Measurements from ENCODE around the gene MTA1. TPM values are rescaled to one million over a fixed set of nuclear protein-coding genes. Genes with fewer than 3 reads are reported as not detected.

Gene MTA1
- polyA plus RNA-seq, 1 of the 3 experiments (the other 2 are of a cell fraction) = 96.3 TPM

DNA sequence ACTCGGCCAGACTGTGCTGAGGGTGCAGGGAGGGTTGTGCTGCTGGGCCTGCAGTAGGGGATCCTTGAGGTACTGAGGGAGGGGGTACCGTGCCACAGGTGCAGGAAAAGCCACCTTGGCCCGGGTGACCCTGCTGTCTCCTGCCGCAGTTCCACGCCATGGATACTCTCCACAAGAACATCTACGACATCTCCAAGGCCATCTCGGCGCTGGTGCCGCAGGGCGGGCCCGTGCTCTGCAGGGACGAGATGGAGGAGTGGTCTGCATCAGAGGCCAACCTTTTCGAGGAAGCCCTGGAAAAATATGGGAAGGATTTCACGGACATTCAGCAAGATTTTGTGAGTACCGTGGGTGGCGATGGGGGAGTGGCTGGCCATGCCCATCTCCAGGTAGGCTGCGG, 41.0 kb downstream of the MTA1 start:
- Histone ChIP-seq H3K4me2 (no peak overlapping the region), H3K9ac (no peak overlapping the region), H2AFZ (ENCODE audit: low read depth) (no peak overlapping the region), H3K27me3 (ENCODE audit: insufficient read depth) (no peaks in the 10 kb centered on the region), H3K79me2 (ENCODE audit: insufficient read depth) (no peaks in the 10 kb centered on the region; the same call in 1 of the 2 replicates), H3K9me2 (no peaks in the 10 kb centered on the region), H3K4me1 (ENCODE audit: control insufficient read depth in 1 of 2, insufficient read depth in 2 of 2, low read depth in 1 of 2, low read length in 1 of 2) (peaks cover 0 to 3% of the 10 kb centered on the region in 2 experiments; a peak in 1 of 4 replicates), H3K27ac (ENCODE audit: low read depth in 2 of 2, low read length in 1 of 2) (no peak overlapping the region), H4K20me1 (ENCODE audit: insufficient read depth) (no peaks in the 10 kb centered on the region), H3K4me3 (ENCODE audit: low read depth in 2 of 2, low read length in 1 of 2) (no peak overlapping the region), H3F3A (replicated peaks; ENCODE audit: insufficient read depth) (no peaks in the 10 kb centered on the region), H3K36me3 (replicated peaks in 1 of 2; ENCODE audit: control insufficient read depth in 1 of 2, insufficient read depth in 2 of 2, low read length in 1 of 2) (peaks cover 4 to 70% of the 10 kb centered on the region in 2 experiments), H3K9me3 (no peaks in the 10 kb centered on the region)
- POLR2A ChIA-PET = no interaction called here
- no peak for TF ChIP-seq RAD21 (IDR thresholded peaks at IDR 0.05; ENCODE audit: low read length)
- TF ChIP-seq GABPA (IDR thresholded peaks at IDR 0.05; ENCODE audit: low read depth) = no peak
- TF ChIP-seq SIN3A (IDR thresholded peaks at IDR 0.05; ENCODE audit: borderline replicate concordance, low read depth, low read length) = no peak
- TF ChIP-seq, protein P1, sequence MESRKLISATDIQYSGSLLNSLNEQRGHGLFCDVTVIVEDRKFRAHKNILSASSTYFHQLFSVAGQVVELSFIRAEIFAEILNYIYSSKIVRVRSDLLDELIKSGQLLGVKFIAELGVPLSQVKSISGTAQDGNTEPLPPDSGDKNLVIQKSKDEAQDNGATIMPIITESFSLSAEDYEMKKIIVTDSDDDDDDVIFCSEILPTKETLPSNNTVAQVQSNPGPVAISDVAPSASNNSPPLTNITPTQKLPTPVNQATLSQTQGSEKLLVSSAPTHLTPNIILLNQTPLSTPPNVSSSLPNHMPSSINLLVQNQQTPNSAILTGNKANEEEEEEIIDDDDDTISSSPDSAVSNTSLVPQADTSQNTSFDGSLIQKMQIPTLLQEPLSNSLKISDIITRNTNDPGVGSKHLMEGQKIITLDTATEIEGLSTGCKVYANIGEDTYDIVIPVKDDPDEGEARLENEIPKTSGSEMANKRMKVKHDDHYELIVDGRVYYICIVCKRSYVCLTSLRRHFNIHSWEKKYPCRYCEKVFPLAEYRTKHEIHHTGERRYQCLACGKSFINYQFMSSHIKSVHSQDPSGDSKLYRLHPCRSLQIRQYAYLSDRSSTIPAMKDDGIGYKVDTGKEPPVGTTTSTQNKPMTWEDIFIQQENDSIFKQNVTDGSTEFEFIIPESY (IDR thresholded peaks at IDR 0.05; ENCODE audit: borderline replicate concordance, low read depth) = no peak
- TF ChIP-seq MEF2A (IDR thresholded peaks at IDR 0.05; ENCODE audit: borderline replicate concordance, low read depth) = no peak
- TF ChIP-seq GATA2 (CRISPR knock-in tag; IDR thresholded peaks at IDR 0.05) = no peak
- no peak for TF ChIP-seq RXRA (IDR thresholded peaks at IDR 0.05; ENCODE audit: borderline replicate concordance, low read depth)
- TF ChIP-seq FOXM1 (IDR thresholded peaks at IDR 0.05; ENCODE audit: low read depth) = no peak
- TF ChIP-seq CHD2 (IDR thresholded peaks at IDR 0.05; ENCODE audit: low read length, partially characterized antibody) = no peak
- CTCF ChIA-PET = interaction anchor here (1.0 kb wide), 1 partner anchor 12 kb away, joined by 3 read pairs; no protein-coding TSS in a partner anchor
- DNase-seq = no peak
- 94% methylated on average over 14 of the region's 17 CpGs for WGBS (ENCODE audit: low lambda C conversion rate)

DNA sequence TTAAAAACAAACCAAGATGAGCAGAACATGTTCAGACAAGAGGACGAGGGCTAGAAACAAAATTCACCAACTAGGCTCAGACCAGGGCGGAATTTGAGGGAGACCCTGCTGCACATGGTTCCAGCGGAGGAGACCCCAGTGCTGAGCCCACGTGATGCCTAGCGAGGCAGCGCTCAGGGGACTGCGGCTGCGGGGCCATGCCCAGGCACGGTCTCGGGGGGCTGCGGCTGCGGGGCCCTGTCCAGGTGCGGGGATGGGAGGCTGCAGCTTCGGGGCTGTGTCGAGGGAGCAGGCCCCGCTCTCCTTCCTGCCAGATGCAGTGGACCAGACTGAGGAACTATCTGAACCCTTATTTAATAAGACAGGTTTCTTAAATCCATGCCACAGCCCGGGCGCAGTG, 42.3 kb downstream of the MTA1 start:
- H3K36me3 ChIP-seq (replicated peaks in 1 of 2; ENCODE audit: control insufficient read depth in 1 of 2, insufficient read depth in 2 of 2, low read length in 1 of 2) = peaks cover 4 to 67% of the 10 kb centered on the region in 2 experiments
- no peak for TF ChIP-seq TAF1 (IDR thresholded peaks at IDR 0.05; ENCODE audit: borderline replicate concordance, low read depth, low read length)
- TF ChIP-seq, protein P1 (IDR thresholded peaks at IDR 0.05; ENCODE audit: borderline replicate concordance, low read depth) = no peak
- no peak for TF ChIP-seq FOSL2 (IDR thresholded peaks at IDR 0.05; ENCODE audit: borderline replicate concordance, low read depth)
- TF ChIP-seq, protein P2, sequence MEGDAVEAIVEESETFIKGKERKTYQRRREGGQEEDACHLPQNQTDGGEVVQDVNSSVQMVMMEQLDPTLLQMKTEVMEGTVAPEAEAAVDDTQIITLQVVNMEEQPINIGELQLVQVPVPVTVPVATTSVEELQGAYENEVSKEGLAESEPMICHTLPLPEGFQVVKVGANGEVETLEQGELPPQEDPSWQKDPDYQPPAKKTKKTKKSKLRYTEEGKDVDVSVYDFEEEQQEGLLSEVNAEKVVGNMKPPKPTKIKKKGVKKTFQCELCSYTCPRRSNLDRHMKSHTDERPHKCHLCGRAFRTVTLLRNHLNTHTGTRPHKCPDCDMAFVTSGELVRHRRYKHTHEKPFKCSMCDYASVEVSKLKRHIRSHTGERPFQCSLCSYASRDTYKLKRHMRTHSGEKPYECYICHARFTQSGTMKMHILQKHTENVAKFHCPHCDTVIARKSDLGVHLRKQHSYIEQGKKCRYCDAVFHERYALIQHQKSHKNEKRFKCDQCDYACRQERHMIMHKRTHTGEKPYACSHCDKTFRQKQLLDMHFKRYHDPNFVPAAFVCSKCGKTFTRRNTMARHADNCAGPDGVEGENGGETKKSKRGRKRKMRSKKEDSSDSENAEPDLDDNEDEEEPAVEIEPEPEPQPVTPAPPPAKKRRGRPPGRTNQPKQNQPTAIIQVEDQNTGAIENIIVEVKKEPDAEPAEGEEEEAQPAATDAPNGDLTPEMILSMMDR (IDR thresholded peaks at IDR 0.05) = no peak
- no peak for TF ChIP-seq TEAD4 (IDR thresholded peaks at IDR 0.05; ENCODE audit: borderline replicate concordance, insufficient read depth)
- TF ChIP-seq RFX5 (IDR thresholded peaks at IDR 0.05; ENCODE audit: low read length) = no peak
- TF ChIP-seq SIN3A (IDR thresholded peaks at IDR 0.05; ENCODE audit: borderline replicate concordance, low read depth, low read length) = no peak
- TF ChIP-seq CHD2 (IDR thresholded peaks at IDR 0.05; ENCODE audit: low read length, partially characterized antibody) = no peak
- no peak for TF ChIP-seq RCOR1 (IDR thresholded peaks at IDR 0.05; ENCODE audit: low read length)
- no peak for TF ChIP-seq FOXJ3 (CRISPR knock-in tag; IDR thresholded peaks at IDR 0.05)
- no peak for TF ChIP-seq NFIC (IDR thresholded peaks at IDR 0.05; ENCODE audit: borderline replicate concordance)
- TF ChIP-seq, protein P3, sequence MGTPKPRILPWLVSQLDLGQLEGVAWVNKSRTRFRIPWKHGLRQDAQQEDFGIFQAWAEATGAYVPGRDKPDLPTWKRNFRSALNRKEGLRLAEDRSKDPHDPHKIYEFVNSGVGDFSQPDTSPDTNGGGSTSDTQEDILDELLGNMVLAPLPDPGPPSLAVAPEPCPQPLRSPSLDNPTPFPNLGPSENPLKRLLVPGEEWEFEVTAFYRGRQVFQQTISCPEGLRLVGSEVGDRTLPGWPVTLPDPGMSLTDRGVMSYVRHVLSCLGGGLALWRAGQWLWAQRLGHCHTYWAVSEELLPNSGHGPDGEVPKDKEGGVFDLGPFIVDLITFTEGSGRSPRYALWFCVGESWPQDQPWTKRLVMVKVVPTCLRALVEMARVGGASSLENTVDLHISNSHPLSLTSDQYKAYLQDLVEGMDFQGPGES (IDR thresholded peaks at IDR 0.05; ENCODE audit: low read depth, low read length) = no peak

More for the DNA sequence above, 42.3 kb downstream of the MTA1 start:
- Histone ChIP-seq H3K79me2 (ENCODE audit: insufficient read depth) (no peaks in the 10 kb centered on the region; the same call in 1 of the 2 replicates), H3K9me3 (no peaks in the 10 kb centered on the region), H3K9me2 (no peaks in the 10 kb centered on the region), H3F3A (replicated peaks; ENCODE audit: insufficient read depth) (no peaks in the 10 kb centered on the region), H3K27me3 (ENCODE audit: insufficient read depth) (no peaks in the 10 kb centered on the region), H3K9ac (no peak overlapping the region), H4K20me1 (ENCODE audit: insufficient read depth) (no peaks in the 10 kb centered on the region), H2AFZ (ENCODE audit: low read depth) (no peak overlapping the region), H3K27ac (ENCODE audit: low read depth in 2 of 2, low read length in 1 of 2) (no peak overlapping the region), H3K4me2 (no peak overlapping the region), H3K4me1 (ENCODE audit: control insufficient read depth in 1 of 2, insufficient read depth in 2 of 2, low read depth in 1 of 2, low read length in 1 of 2) (peaks cover 0 to 8% of the 10 kb centered on the region in 2 experiments; a peak in 1 of 4 replicates), H3K4me3 (ENCODE audit: low read depth in 2 of 2, low read length in 1 of 2) (no peak overlapping the region)
- ChIA-PET POLR2A (no interaction called here), CTCF (interaction anchor here (1.4 kb wide), 2 partner anchors 9 to 15 kb away, joined by 3 to 4 read pairs; no protein-coding TSS in a partner anchor)
- no peak for DNase-seq
- WGBS (ENCODE audit: low lambda C conversion rate) = 99% methylated on average over 7 of the region's 18 CpGs
